ENCODE results near the gene ARGLU1.

The ARGLU1 gene

GRCh38 chr13:106498158-106498557 is 69.8 kb downstream of the ARGLU1 start:
- DNase-seq = peak; percentile 43

- no peak for DNase-seq
Observed at GRCh38 chr13:106497079-106497478, 70.9 kb downstream of the ARGLU1 start.

- no peak for DNase-seq
Observed at GRCh38 chr13:106496072-106496997, 71.6 kb downstream of the ARGLU1 start.

- DNase-seq = no peak
Observed at GRCh38 chr13:106494936-106495335, 73.0 kb downstream of the ARGLU1 start.

GRCh38 chr13:106494506-106494905 is 73.4 kb downstream of the ARGLU1 start:
- no peak for DNase-seq

GRCh38 chr13:106493533-106494220 is 74.3 kb downstream of the ARGLU1 start:
- peak; percentile 96 for DNase-seq

GRCh38 chr13:106492588-106493475 is 75.1 kb downstream of the ARGLU1 start:
- no peak for DNase-seq

GRCh38 chr13:106491928-106492587 is 75.9 kb downstream of the ARGLU1 start:
- no peak for DNase-seq

Measured in OCI-M1 (cell line).